Right cardiac atrium (tissue), 5 donors: ENCODE data around the gene TANGO6. TPM values are rescaled to one million over a fixed set of nuclear protein-coding genes. Genes with fewer than 3 reads are reported as not detected.

Experiments used
- ATAC-seq, 2 donors: fragments of 200-7000 bp; cut with Tn5 transposase; one replicate each; pipeline versions ENCODE4 v1.8.0 to v1.9.1; 2020; ENCODE audit warnings: moderate library complexity in 2 of 2, mild to moderate bottlenecking in 1 of 2
- DNase-seq, 3 donors: peaks; one replicate each; pipeline ENCODE4 v3.0.0-alpha.2; 2020
- H3K27ac ChIP-seq: one replicate; pipeline ENCODE4 v1.5.1; 2013; ENCODE audit warnings: mild to moderate bottlenecking, low read length, control low read depth, moderate library complexity
- H3K27me3 ChIP-seq: one replicate; pipeline ENCODE4 v1.6.1; 2013; ENCODE audit not compliant: control insufficient read depth, insufficient read depth
- H3K4me1 ChIP-seq: one replicate; pipeline ENCODE4 v1.6.1; 2013; ENCODE audit warnings: low read length; ENCODE audit not compliant: control insufficient read depth, insufficient read depth
- H3K4me3 ChIP-seq: one replicate; pipeline ENCODE4 v1.5.1; 2013; ENCODE audit warnings: low read length, control low read depth
- H3K9me3 ChIP-seq: one replicate; pipeline ENCODE4 v1.6.1; 2013; ENCODE audit warnings: low read length; ENCODE audit not compliant: control insufficient read depth
- whole genome bisulfite sequencing: extraction: QIAGEN DNeasy Blood & Tissue Kit; methylation state at CpG from one replicate; pipeline ENCODE4 v1.1.7; 2013; 5-methylcytosine and 5-hydroxymethylcytosine counted together
- intact Hi-C, 4 donors: fragments of 100-400 bp; cut with DNase I; formaldehyde crosslinking; loops; one replicate each; pipeline versions ENCODE4 v1.11.0 to v1.14.0; 2022 to 2023
- polyA plus RNA-seq: library from polyadenylated mRNA; stranded (reverse); fragments of 200-250 nt; gene quantifications from one replicate; pipeline ENCODE4 v1.2.3, GENCODE V29; 2013
- total RNA-seq, 4 donors: library from RNA; stranded (reverse); fragmentation: NEBNext Ultra II Directional; extraction: Animal tissue kit (Norgen Biotek cat#: 25700); gene quantifications; one replicate each; pipeline ENCODE4 v1.2.1, GENCODE V29; 2021
- donor health status: healthy with polysubstance abuse.
- donor health status: DM: no; HTN: yes; CAD: no.
- donor health status: DM: no; HTN: no; CAD: no.
- donor health status: DM: no; HTN: yes; CAD: no; lungs with severe emphysema.
- donor health status: DM: yes; HTN: yes; CAD: no.

The TANGO6 gene
- total and polyA plus RNA-seq, 5 donors: 2.1 to 11.5 (median 9.7) TPM

GRCh38 chr16:69114346-69114975 is 271.1 kb downstream of the TANGO6 start:
- intact Hi-C loops: loop anchor here in 2 of 4 donors (5.0 to 10.0 kb wide), 2 partner anchors 210 to 217 kb away; no protein-coding TSS in a partner anchor
- Histone ChIP-seq H3K27me3 (no peaks in the 10 kb centered on the region), H3K4me3 (no peak overlapping the region), H3K27ac (no peak overlapping the region), H3K9me3 (no peaks in the 10 kb centered on the region), H3K4me1 (peaks cover 6% of the 10 kb centered on the region)
- 93% methylated on average over 25 of the region's 25 CpGs for WGBS
- ATAC-seq (no peak), DNase-seq (no peak)

GRCh38 chr16:69114976-69115355 is 271.6 kb downstream of the TANGO6 start:
- WGBS: 93% methylated on average over 6 of the region's 6 CpGs
- H3K27ac ChIP-seq: no peak overlapping the region
- H3K27me3 ChIP-seq: no peaks in the 10 kb centered on the region
- H3K4me1 ChIP-seq: peaks cover 6% of the 10 kb centered on the region
- no peak overlapping the region for H3K4me3 ChIP-seq
- ATAC-seq: no peak
- H3K9me3 ChIP-seq: no peaks in the 10 kb centered on the region
- DNase-seq: no peak
- intact Hi-C loops: loop anchor here in 2 of 4 donors (5.0 to 10.0 kb wide), 2 partner anchors 210 to 218 kb away; no protein-coding TSS in a partner anchor

- no peaks in the 10 kb centered on the region for H3K27me3 ChIP-seq
- peaks cover 6% of the 10 kb centered on the region for H3K4me1 ChIP-seq
- H3K4me3 ChIP-seq: no peak overlapping the region
- H3K9me3 ChIP-seq: no peaks in the 10 kb centered on the region
- no peak overlapping the region for H3K27ac ChIP-seq
- intact Hi-C loops: loop anchor here in 1 of 4 donors (10.0 kb wide), 1 partner anchor 211 kb away; no protein-coding TSS in a partner anchor
- WGBS: 95% methylated on average over 5 of the region's 5 CpGs
- no peak for DNase-seq
- no peak for ATAC-seq
These were observed 272.0 kb downstream of the TANGO6 start for GRCh38 chr16:69115361-69115760.

- intact Hi-C loops: loop anchor here in 1 of 4 donors (10.0 kb wide), 1 partner anchor 211 kb away; no protein-coding TSS in a partner anchor
- WGBS: 67% methylated on average over 1 of the region's 1 CpG
- Histone ChIP-seq H3K27ac (no peak overlapping the region), H3K4me3 (no peak overlapping the region), H3K4me1 (peaks cover 6% of the 10 kb centered on the region), H3K9me3 (no peaks in the 10 kb centered on the region), H3K27me3 (no peaks in the 10 kb centered on the region)
- ATAC-seq: no peak
- no peak for DNase-seq
These were observed 272.5 kb downstream of the TANGO6 start for GRCh38 chr16:69115837-69116236.

- H3K4me3 ChIP-seq: no peak overlapping the region
- H3K27ac ChIP-seq: no peak overlapping the region
- no peak for DNase-seq
- intact Hi-C loops: loop anchor here in 1 of 4 donors (10.0 kb wide), 1 partner anchor 212 kb away; no protein-coding TSS in a partner anchor
- H3K9me3 ChIP-seq: no peaks in the 10 kb centered on the region
- no peak for ATAC-seq
- peaks cover 6% of the 10 kb centered on the region for H3K4me1 ChIP-seq
- 67% methylated on average over 7 of the region's 7 CpGs for WGBS
- H3K27me3 ChIP-seq: no peaks in the 10 kb centered on the region
These were observed 273.0 kb downstream of the TANGO6 start for GRCh38 chr16:69116256-69116875.

- ATAC-seq (peak in 1 of 2 donors; percentile 52), DNase-seq (no peak)
- H3K9me3 ChIP-seq: no peaks in the 10 kb centered on the region
- H3K4me3 ChIP-seq: no peak overlapping the region
- H3K4me1 ChIP-seq: peaks cover 6% of the 10 kb centered on the region
- 58% methylated on average over 6 of the region's 6 CpGs for WGBS
- no peaks in the 10 kb centered on the region for H3K27me3 ChIP-seq
- H3K27ac ChIP-seq: no peak overlapping the region
- intact Hi-C loops: loop anchor here in 1 of 4 donors (10.0 kb wide), 1 partner anchor 212 kb away; no protein-coding TSS in a partner anchor
These were observed 273.6 kb downstream of the TANGO6 start for GRCh38 chr16:69116906-69117305.

- no peak overlapping the region for H3K27ac ChIP-seq
- WGBS: 85% methylated on average over 2 of the region's 2 CpGs
- intact Hi-C loops: loop anchor here in 1 of 4 donors (10.0 kb wide), 1 partner anchor 214 kb away; no protein-coding TSS in a partner anchor
- H3K27me3 ChIP-seq: no peaks in the 10 kb centered on the region
- H3K4me1 ChIP-seq: peaks cover 6% of the 10 kb centered on the region
- no peak overlapping the region for H3K4me3 ChIP-seq
- ATAC-seq (no peak), DNase-seq (no peak)
- no peaks in the 10 kb centered on the region for H3K9me3 ChIP-seq
These were observed 275.1 kb downstream of the TANGO6 start for GRCh38 chr16:69118468-69118867.

- Histone ChIP-seq H3K27ac (no peak overlapping the region), H3K4me3 (no peak overlapping the region), H3K4me1 (peaks cover 6% of the 10 kb centered on the region), H3K9me3 (no peaks in the 10 kb centered on the region), H3K27me3 (no peaks in the 10 kb centered on the region)
- ATAC-seq (no peak), DNase-seq (no peak)
- 80% methylated on average over 2 of the region's 2 CpGs for WGBS
- intact Hi-C loops: loop anchor here in 1 of 4 donors (10.0 kb wide), 1 partner anchor 214 kb away; no protein-coding TSS in a partner anchor
These were observed 275.7 kb downstream of the TANGO6 start for GRCh38 chr16:69118994-69119393.

- no peak overlapping the region for H3K27ac ChIP-seq
- no peaks in the 10 kb centered on the region for H3K9me3 ChIP-seq
- WGBS: 96% methylated on average over 2 of the region's 2 CpGs
- no peak overlapping the region for H3K4me3 ChIP-seq
- DNase-seq: no peak
- ATAC-seq: no peak
- peaks cover 6% of the 10 kb centered on the region for H3K4me1 ChIP-seq
- no peaks in the 10 kb centered on the region for H3K27me3 ChIP-seq
- intact Hi-C loops: loop anchor here in 1 of 4 donors (10.0 kb wide), 1 partner anchor 215 kb away; no protein-coding TSS in a partner anchor
These were observed 276.2 kb downstream of the TANGO6 start for GRCh38 chr16:69119536-69119935.

- Histone ChIP-seq H3K4me3 (no peak overlapping the region), H3K27ac (no peak overlapping the region), H3K4me1 (peaks cover 6% of the 10 kb centered on the region), H3K27me3 (no peaks in the 10 kb centered on the region), H3K9me3 (no peaks in the 10 kb centered on the region)
- 90% methylated on average over 19 of the region's 19 CpGs for WGBS
- intact Hi-C loops: loop anchor here in 2 of 4 donors (5.0 to 10.0 kb wide), 2 partner anchors 265 to 593 kb away; no protein-coding TSS in a partner anchor
- DNase-seq: no peak
- ATAC-seq: no peak
These were observed 276.8 kb downstream of the TANGO6 start for GRCh38 chr16:69120096-69120664.

GRCh38 chr16:69123910-69124309 is 280.6 kb downstream of the TANGO6 start:
- ATAC-seq (peak in 1 of 2 donors; percentile 45), DNase-seq (peak in 2 of 3 donors; percentile 56 to 71)
- H3K4me1 ChIP-seq: no peaks in the 10 kb centered on the region
- no peaks in the 10 kb centered on the region for H3K9me3 ChIP-seq
- H3K27ac ChIP-seq: no peak overlapping the region
- intact Hi-C loops: loop anchor here in 2 of 4 donors (5.0 to 10.0 kb wide), 2 partner anchors 269 to 597 kb away; no protein-coding TSS in a partner anchor
- no peak overlapping the region for H3K4me3 ChIP-seq
- 87% methylated on average over 3 of the region's 3 CpGs for WGBS
- no peaks in the 10 kb centered on the region for H3K27me3 ChIP-seq
